ENCODE results near the gene PAFAH1B1. TPM values are rescaled to one million over a fixed set of nuclear protein-coding genes. Genes with fewer than 3 reads are reported as not detected.
"Not testable (repeated sequence)": the region's sequence is repeated elsewhere in the genome, so short reads cannot be mapped to it uniquely, and the experiment has no call there.

PAFAH1B1 gene
- polyA plus RNA-seq, 1 donor = 85.5 TPM

DNA sequence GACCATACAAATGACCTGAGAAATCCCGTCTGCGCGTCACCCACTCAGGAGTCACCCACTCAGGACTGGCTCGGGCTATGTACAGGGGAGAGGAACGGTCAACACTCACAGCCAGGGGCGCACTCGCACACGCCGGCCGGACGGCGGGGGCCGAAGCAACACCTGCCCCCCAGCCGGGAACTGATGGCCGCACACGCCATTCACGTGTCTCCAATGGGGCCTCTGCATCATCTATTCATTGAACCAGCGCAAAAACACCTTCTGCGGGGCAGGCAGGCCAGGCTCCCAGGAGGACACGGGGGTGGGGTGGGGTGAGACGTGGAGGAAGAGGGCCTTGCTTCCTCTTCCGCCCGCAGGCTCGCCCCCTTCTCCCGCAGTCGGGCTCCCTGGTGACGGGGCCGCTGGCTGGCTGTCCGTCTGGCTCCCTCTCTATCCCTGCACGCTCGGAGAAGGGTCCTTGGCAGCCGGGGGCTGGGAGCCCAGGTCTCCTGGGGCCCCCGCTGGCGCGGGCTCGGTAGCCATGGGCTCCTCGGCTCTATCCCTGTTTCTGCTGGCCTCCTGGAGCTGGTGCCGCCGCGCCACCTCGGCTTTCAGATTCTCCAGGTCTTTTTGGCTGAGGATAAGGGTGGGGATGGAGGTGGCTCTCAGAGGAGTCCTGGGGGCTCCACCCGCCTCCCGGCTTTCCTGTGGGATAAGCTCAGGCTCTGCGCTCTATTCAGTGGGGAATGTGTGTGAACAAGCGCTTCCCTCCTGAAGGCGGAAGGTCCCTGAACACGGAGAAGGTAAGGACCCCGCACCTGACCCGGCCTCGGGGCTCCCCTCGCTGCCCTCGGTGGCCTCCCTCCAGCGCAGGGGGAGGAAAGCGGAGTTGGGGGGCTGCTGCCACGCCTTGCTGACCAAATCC lies 97.0 kb downstream of the PAFAH1B1 start:
- DNase-seq = no peak

DNA sequence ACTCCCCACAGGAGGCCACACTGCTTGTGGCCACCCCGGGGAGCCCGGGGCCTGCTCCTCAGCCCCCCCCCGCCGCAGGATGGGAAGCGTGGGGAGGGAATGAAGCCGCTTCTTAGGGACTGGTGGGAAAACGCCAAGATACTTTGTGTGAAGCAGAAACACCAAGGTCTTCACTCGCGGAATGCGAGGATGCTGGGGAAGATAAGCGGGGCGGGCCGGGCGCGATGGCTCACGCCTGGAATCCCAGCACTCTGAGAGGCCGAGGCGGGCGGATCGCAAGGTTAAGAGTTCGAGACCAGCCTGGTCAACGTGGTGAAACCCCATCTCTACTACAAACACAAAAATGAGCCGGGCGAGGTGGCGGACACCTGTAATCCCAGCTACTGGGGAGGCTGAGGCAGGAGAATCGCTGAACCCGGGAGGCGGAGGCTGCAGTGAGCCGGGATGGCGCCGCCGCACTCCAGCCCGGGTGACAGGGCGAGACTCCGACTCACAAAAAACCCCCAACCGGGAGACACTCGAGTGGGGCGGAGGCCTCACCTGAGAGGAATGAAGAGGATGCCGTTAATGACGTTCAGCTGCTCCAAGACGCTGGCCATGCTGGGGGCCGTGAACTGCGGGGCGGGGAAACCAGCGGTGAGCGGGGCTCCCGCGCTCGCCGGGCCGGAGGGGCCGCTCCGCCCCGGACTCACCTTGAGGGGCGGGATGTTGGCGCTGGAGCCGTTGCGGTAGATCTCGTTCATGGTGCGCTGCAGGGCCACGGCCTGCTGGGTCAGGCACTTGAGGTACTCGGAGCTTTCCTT lies 97.8 kb downstream of the PAFAH1B1 start:
- no peak for DNase-seq

DNA sequence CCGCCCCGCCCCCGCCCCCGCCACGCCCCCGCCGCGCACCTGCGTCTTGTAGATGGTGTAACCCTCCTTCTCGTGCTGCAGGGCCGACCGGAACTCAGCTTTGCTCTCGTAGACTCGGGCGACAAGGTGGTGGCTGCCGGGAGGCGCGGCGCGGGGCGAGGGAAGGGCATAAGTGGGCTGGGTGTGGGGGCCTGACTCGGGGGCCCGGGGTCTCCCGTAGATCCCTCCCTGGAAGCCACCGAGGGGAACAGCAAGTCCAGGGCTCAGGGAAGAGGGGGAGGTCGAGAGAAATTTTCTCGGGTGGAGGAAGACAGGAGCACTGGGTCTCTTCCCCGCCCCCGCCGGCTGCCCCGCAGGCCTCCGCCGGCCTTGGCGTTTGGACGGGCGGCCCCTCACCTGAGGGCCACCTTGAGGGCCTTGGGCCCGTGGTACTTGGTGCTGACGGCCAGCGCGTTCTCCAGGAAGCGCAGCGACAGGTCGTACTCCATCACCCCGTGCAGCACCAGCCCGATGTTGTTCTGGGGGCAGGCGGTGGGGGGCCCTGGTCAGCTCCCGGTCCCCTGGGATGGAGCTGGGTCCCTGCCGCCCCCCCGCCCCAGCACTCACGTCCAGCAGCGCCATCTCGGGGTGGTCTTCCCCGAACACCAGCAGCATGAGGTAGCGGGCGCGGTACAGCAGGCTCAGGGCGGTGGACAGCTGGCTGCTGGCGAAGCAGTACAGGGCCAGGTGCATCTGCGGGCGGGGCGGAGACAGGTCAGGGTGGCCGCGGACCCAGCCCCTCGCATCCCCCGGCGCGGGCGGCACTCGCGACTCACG lies 98.7 kb downstream of the PAFAH1B1 start:
- no peak for DNase-seq

GRCh38 chr17:2692781-2693135 lies 99.3 kb downstream of the PAFAH1B1 start:
- DNase-seq = no peak

DNA sequence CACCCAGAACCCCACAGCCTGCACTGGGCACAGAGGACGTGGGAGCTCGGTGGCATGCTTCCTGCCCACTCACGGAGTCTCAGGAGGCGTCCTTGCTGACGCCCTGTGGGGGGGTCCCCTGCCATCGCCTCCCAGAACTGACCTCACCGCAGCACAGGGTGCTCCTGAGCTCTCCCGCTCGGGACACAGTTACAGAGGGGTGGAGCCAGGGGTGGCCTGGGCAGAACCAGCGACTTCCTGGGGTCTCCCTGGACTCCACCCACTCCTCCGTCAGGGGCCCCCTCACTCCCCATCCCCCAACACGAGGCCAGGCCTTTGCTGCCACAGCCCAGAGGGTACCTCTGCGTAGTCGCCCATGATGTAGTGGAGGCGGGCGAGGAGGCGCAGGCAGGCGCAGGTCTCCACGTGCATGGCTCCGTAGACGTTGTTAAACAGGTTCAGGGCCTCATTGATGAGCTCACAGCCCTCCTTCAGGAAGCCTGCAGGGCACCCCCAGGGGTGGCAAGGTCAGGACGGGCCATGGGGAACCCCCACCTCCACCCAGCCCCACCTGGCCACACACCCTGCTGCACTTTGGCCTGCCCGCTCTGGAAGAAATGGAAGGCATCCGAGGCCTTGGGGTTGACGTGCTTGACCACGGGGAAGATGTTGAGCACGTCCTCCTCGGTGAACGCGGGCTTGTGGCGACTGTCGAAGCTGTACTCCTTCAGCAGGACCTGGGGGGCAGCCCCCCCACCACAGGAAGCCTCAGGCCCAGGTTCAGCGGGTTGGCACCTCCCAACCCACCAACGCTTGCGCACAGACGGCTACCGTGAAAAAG lies 100.3 kb downstream of the PAFAH1B1 start:
- DNase-seq = no peak

DNA sequence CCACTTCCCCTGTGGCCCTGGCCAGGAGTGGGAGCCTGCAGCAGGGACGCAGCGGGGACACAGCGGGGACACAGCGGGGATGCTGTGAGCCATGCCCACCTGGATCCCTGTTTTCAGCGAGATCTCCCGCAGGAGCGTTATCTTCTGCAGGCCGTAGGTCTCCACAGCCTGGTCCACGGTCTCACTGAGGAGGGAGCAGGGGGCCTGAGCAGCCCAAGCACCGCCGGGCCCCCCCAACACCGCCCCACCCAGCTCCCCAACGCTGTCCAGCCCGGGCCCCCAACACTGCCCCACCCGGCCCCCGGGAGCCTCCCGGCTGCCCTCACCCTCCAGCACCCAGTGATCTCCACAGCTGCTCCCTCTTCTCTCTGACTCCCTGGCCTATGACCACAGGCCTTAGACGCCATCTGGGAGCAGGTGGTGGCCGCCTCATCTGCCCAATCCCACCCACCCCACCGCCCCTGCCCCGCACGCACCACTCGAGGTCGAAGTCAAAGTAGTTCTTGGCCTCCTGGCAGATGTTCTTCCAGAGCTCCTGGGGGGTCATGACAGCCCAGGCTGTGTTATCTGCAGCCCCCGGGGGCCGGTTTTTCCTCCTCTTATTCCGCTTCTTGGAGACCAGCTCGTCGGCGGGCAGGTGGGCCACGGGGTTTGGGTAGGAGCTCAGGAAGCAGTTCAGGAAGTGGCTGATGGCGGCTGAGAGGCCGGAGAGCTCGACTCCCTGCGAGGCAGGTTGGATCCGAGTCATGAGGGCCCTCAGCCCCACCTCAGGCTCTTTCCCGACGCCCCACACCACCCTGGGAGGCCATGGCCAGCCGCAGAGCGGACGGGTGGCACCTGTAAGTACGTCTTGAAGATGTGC lies 101.2 kb downstream of the PAFAH1B1 start:
- DNase-seq = no peak

DNA sequence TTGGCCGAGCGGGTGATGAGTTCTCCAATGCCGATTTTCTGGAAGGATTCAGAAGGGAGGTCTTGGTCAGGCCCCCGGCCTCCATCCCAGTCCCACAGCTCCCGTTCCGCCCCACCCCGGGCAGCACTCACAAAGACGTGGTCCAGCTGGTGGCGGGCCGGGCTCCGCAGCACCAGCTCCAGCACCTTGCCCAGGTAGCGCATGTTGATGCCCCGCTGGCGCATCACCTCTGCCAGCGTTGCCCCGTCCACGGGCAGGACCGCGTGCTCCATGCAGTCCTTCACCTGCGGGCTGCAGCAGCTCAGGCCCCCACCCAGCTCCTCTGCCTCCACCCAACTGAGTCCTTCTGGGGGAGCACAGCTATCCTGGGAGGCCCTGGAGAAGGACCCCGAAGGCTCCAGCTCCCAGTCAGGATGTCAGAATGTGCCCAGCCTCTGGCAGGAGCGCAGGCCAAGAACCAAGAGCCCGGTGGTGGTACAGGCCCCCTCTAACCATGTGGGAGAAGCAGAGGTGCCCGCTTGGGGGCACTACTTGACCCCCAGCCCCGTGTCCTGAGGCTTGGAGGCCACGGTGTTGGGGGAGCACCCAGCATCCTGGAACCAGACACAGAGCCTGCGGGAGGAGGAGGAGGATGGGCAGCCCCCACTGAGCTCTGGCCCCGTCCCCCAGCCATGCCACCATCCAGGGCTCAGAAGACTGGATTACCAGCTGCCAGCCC lies 101.9 kb downstream of the PAFAH1B1 start:
- no peak for DNase-seq

DNA sequence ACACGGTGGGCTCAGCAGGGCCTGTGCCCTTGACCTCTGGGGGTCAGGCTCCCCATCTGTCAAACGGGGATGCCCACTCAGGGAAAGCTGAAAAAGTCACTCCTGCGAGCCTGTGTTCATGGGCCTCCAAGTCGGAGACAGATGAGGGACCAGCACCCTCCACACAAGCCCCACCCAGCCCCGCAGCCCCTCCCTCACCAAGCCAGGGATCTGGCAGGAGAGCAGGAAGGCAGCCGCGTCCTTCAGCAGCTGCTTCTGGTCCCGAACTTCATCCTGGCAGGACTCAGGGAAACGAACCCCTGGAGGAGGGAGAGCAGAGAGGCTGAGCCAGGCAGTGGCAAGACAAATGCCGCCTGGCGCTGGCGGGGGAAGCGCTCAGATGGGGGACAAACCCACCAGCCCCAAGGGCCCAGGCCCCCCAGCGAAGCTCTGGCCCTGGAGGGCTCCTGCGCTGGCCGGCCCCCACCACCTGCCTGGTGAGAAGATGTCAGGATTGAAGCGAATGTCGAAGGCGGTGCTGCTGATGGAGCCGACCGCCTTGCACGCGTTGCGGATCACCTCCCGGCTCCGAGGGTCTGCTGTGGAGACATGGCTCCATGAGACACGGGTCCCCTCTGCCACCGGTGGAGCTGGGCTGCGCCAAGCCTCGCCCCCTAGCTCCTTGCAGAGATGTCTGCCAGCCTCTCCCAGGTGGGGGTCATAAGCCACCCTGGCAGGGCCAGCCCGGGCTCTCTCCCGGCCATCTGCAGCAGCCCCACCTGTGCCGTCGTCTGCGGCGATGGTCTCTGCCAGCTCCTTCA lies 102.7 kb downstream of the PAFAH1B1 start:
- no peak for DNase-seq

DNA sequence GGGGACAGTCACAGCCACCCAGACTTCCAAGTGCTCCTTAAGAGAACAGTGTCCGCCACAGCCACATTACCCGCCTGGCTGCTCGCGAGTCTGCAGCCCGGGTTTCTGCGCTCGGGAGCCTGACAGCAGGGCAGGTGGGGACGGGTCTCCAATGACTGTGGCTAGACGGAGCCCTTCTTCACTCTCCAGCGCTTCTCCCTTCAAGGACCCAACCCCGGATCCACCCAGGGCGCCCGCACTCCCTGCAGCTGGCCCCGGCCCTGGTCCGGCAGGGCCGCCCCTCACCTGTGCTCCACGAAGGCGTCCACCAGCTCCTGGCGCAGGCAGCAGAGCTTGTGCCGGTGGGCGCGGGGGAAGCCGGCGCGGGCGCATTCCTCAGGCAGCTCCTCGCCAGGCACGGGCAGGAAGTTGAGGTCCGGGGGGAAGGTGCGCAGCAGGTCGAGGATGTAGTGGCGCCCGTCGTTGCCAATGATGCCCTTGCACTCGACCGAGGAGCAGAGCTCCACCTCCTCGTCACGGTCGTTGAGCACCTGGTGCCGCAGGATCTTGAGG lies 104.2 kb downstream of the PAFAH1B1 start:
- DNase-seq = no peak

- not testable (repeated sequence) for DNase-seq
These were observed 105.9 kb downstream of the PAFAH1B1 start for GRCh38 chr17:2699216-2699805.

DNA sequence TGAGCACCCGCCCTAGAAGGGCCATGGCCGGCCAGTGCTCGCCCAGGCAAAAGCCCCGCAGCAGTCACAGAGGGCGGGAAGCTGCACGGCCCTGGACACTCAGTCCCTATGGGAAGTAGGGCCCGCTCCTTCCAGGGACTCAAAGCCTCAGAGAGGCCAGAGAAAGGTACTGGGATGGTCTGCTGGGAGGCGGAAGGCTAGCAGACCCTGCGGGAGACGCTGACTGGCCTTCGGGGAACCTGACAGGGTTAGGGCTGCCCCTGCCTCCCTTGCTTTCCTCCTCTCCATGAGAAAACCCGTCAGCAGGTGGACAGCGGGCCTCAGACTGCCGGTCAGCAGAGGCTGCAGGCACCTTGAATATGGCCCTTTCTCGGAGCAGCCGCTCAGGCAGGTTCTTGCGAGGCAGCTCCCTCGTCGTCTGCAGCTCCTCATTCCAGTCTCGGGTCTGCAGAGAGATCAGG lies 106.6 kb downstream of the PAFAH1B1 start:
- DNase-seq = no peak

DNA sequence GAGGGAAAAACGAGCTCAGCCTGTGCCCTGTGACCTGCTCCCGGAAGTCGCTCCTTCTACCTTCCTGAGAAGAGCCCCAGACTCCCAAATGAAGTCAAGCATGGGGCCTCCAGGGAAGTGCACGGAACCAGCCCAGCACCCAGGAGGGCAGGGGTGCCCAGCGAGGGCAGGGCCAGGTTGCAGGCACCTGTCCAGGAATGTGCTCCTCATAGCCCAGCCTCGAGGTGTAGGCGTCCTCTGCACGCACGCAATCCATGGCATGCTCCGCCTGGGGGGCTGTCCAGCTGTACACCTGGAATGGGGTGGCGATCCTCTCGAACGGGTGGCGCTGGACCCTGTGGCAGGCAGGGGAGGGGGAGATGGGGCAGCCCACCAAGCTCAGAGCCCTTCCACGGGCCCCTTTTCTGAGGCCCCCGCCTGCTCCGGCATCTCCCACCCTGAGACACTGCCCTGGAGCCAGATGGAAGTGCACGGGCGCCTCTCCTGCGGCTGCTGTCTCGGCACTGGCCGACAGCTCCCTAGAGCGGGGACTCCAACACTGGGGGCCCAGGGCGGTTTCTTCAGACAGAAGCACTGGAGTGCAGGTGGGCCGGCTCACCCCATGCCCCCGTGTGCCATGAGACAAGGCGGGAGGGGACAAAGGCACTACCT lies 107.2 kb downstream of the PAFAH1B1 start:
- DNase-seq = no peak

DNA sequence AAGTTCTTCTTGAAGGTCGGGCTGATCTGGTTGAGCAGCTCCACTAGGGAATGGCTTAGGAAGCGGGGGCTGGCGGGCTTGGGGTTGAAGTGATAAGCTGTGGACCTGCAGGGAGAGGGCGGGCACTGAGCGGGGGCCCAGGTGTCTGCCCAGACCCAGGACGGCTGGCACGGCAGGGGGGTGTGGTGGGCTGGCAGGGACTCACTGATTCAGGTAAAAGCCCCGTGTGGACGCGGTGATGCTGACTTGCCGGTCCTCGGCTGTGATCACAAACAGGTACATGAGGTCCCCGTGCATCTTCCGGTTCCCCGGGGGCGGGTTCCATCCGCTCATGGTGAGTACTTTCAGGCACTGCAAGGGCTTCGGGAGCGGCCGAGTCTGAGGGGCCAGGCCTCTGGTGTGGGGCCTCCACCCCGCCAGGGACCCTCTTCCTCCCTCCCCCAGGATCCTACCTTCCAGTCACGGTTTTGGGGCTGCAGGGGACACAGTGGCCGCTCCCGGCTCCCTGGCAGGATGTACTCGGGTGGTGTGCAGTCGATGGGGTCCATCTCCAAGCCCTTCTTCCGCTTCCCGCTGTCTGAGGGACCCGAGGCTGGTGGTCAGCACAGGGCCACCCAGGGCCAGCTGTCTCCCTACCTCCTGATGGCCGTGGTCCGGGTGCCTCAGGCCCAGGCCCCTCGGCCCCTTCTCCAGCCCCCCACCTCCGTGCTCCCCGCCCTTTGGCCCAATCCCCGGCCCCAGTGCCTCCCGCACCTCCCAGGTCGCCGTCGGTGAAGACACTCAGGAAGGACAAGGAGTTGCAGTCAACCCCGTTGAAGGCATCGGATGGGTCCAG lies 107.9 kb downstream of the PAFAH1B1 start:
- no peak for DNase-seq

DNA sequence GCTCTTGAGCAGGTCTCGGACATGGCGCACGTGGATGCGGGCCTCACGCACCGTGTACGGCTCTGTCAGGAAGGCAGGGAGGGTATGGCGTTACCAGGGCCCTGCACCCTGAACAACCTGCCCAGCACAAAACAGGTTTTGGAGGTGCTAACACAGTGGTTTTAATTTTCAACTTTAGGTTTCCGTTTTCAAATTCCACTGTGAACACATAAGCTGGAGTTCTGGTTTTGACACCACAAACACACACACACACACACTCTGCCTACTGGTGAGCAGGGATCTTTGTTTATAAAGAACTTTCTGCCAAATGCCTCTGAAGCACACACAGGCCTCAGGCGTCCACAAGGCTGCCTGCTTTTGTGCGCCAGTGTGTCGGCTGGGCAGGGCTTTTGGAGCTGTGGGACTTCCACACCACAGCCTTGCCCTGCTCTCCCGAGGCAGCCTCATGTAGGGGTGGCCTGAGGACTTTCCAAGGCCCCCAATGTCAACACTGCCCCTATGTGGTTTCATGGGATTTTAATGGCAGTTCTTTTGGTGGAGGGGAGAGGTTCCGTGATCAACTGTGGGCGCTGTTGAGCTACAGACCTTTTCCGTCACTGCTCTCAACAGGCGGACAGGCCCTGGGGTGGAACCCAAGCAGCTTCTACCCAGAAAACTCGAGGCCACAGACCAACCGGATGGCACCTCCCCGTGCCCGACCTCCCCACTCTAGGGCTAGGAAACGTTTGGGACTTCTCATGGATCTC lies 108.7 kb downstream of the PAFAH1B1 start:
- DNase-seq = no peak

DNA sequence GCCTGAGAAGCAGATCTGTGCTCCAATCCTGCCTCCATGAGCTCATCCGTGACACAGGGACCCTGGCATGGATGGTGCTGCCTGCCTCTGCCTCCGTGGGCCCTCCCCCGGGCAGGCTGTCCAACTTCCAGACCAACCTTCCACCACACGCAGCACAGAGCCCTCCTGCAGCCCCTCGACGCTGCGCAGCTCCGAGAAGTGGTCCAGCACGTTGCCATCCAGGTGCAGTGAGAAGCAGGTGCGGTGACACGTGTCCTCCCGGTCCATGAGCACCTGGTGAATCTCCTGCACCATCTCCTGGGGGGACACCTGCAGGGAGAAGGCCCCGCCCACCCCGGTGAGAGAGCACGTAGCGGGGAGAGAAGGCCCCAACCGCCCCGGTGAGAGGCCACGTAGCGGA lies 109.7 kb downstream of the PAFAH1B1 start:
- DNase-seq = no peak

DNA sequence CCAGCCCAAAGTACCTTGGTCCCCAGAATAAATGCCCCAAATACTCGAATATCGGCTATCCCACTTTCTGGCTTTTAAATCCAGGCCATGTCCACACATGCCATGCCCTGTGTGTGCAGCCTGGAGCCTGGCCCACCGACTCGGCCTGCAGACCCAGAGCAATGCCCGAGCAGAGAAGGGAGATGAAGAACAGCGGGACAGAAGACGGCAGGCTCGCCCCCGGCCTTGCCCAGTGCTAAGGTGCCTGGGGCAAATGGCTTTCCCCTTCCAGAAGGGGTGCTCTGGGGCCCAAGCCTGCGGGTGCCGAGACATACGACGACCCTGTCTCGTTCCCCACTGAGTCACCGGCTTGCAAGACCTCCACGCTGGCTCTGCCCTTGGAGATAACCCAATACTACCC lies 110.2 kb downstream of the PAFAH1B1 start:
- DNase-seq = no peak

Data from hindlimb muscle (tissue), 1 donor.